Stimulated activated CD4-positive, alpha-beta T cell treated with anti-CD3 and anti-CD28 coated beads, Interleukin-4, amount 100 ng/mL, for 1 hour (primary cell): ENCODE data around the gene SEMA5B.

ENCODE experiments used
- DNase-seq: peaks from one replicate; pipeline ENCODE4 v3.0.0-alpha.2; 2020

Gene SEMA5B

GRCh38 chr3:122991236-122991985 lies 36.2 kb downstream of the SEMA5B start:
- DNase-seq = no peak

- DNase-seq = no peak
Measured at GRCh38 chr3:122989856-122990575, 37.5 kb downstream of the SEMA5B start.

GRCh38 chr3:122988508-122988907 lies 39.1 kb downstream of the SEMA5B start:
- no peak for DNase-seq

- no peak for DNase-seq
Measured at GRCh38 chr3:122987736-122988319, 39.7 kb downstream of the SEMA5B start.

- no peak for DNase-seq
Measured at GRCh38 chr3:122987231-122987630, 40.3 kb downstream of the SEMA5B start.

- DNase-seq = no peak
Measured at GRCh38 chr3:122986693-122987179, 40.8 kb downstream of the SEMA5B start.

GRCh38 chr3:122985539-122985938 lies 42.0 kb downstream of the SEMA5B start:
- DNase-seq = no peak

- no peak for DNase-seq
Measured at GRCh38 chr3:122984650-122985049, 42.9 kb downstream of the SEMA5B start.

GRCh38 chr3:122984007-122984406 lies 43.6 kb downstream of the SEMA5B start:
- no peak for DNase-seq

- DNase-seq = no peak
Measured at GRCh38 chr3:122982216-122983185, 45.1 kb downstream of the SEMA5B start.

- DNase-seq = no peak
Measured at GRCh38 chr3:122979211-122979610, 48.4 kb downstream of the SEMA5B start.

- DNase-seq = no peak
Measured at GRCh38 chr3:122978569-122978968, 49.0 kb downstream of the SEMA5B start.

GRCh38 chr3:122977746-122978466 lies 49.7 kb downstream of the SEMA5B start:
- no peak for DNase-seq

- DNase-seq = no peak
Measured at GRCh38 chr3:122975924-122976293, 51.7 kb downstream of the SEMA5B start.

GRCh38 chr3:122975163-122975923 lies 52.2 kb downstream of the SEMA5B start:
- DNase-seq = no peak

- no peak for DNase-seq
Measured at GRCh38 chr3:122974764-122975162, 52.8 kb downstream of the SEMA5B start.

- DNase-seq = no peak
Measured at GRCh38 chr3:122973893-122974615, 53.5 kb downstream of the SEMA5B start.

GRCh38 chr3:122972141-122972540 lies 55.4 kb downstream of the SEMA5B start:
- no peak for DNase-seq

- DNase-seq = no peak
Measured at GRCh38 chr3:122969585-122970469, 57.7 kb downstream of the SEMA5B start.
